Measurements from ENCODE around the gene CGB5.
"Not testable (repeated sequence)": the region's sequence is repeated elsewhere in the genome, so short reads cannot be mapped to it uniquely, and the experiment has no call there.

CGB5 gene

GRCh38 chr19:49020931-49021895 is 22.4 kb upstream of the CGB5 start:
- H3K27ac ChIP-seq = no peak overlapping the region; the same call in 1 of the 2 replicates
- POLR2A ChIA-PET (ENCODE audit: low non-redundant PET) = no interaction called here
- no peak for TF ChIP-seq CTCF (conservative IDR thresholded peaks at IDR 0.05; ENCODE audit: low read depth)
- CTCF ChIA-PET = no interaction called here
- DNase-seq (ENCODE audit: low spot score) = no peak

GRCh38 chr19:49022116-49022515 is 21.5 kb upstream of the CGB5 start:
- ChIA-PET CTCF (no interaction called here), POLR2A (ENCODE audit: low non-redundant PET) (no interaction called here)
- TF ChIP-seq CTCF (conservative IDR thresholded peaks at IDR 0.05; ENCODE audit: low read depth) = no peak
- no peak overlapping the region for H3K27ac ChIP-seq
- no peak for DNase-seq (ENCODE audit: low spot score)

- POLR2A ChIA-PET (ENCODE audit: low non-redundant PET); H3K27ac ChIP-seq; DNase-seq (ENCODE audit: low spot score); CTCF ChIA-PET: not testable (repeated sequence)
Measured at GRCh38 chr19:49024233-49024632, 19.4 kb upstream of the CGB5 start, which contains the start of gene CGB3. CGB3 (minus strand) TSS chr19:49024333; CDS start chr19:49023971, 362 bp downstream.

- POLR2A ChIA-PET (ENCODE audit: low non-redundant PET); H3K27ac ChIP-seq; CTCF ChIA-PET; DNase-seq (ENCODE audit: low spot score): not testable (repeated sequence)
Measured at GRCh38 chr19:49025088-49025487, 18.6 kb upstream of the CGB5 start.

GRCh38 chr19:49025599-49025998 is 18.0 kb upstream of the CGB5 start:
- H3K27ac ChIP-seq; POLR2A ChIA-PET (ENCODE audit: low non-redundant PET); DNase-seq (ENCODE audit: low spot score); CTCF ChIA-PET: not testable (repeated sequence)

GRCh38 chr19:49028686-49029085 is 15.0 kb upstream of the CGB5 start:
- DNase-seq (ENCODE audit: low spot score); CTCF ChIA-PET; H3K27ac ChIP-seq; POLR2A ChIA-PET (ENCODE audit: low non-redundant PET): not testable (repeated sequence)

GRCh38 chr19:49029749-49030148 is 13.9 kb upstream of the CGB5 start:
- CTCF ChIA-PET; DNase-seq (ENCODE audit: low spot score); H3K27ac ChIP-seq; POLR2A ChIA-PET (ENCODE audit: low non-redundant PET): not testable (repeated sequence)

GRCh38 chr19:49030323-49030722 is 13.3 kb upstream of the CGB5 start:
- H3K27ac ChIP-seq, CTCF ChIA-PET: not testable (repeated sequence)

GRCh38 chr19:49031642-49032301 is 11.9 kb upstream of the CGB5 start, which contains the start of gene CGB2:
CGB2 (plus strand) TSS chr19:49031890; CDS start chr19:49032096, 206 bp downstream.
- CTCF ChIA-PET = interaction anchor here (0.6 kb wide), 3 partner anchors 44 to 335 kb away, joined by 3 to 7 read pairs (median 5); no protein-coding TSS in a partner anchor
- DNase-seq (ENCODE audit: low spot score); POLR2A ChIA-PET (ENCODE audit: low non-redundant PET); H3K27ac ChIP-seq: not testable (repeated sequence)
- peak; percentile 60 for TF ChIP-seq CTCF (conservative IDR thresholded peaks at IDR 0.05; ENCODE audit: low read depth)

More at GRCh38 chr19:49030323-49030722, 13.3 kb upstream of the CGB5 start:
- POLR2A ChIA-PET (ENCODE audit: low non-redundant PET); DNase-seq (ENCODE audit: low spot score): not testable (repeated sequence)
